Hypothalamus (tissue), 51 donors: ENCODE measurements around the gene NXPE3.
"Not testable (repeated sequence)": the region's sequence is repeated elsewhere in the genome, so short reads cannot be mapped to it uniquely, and the experiment has no call there.

ENCODE experiments used
- DNase-seq, 51 donors: peaks; one replicate each; lab custom pipeline; 2025; lab: John Stamatoyannopoulos, UW

The NXPE3 gene

DNA sequence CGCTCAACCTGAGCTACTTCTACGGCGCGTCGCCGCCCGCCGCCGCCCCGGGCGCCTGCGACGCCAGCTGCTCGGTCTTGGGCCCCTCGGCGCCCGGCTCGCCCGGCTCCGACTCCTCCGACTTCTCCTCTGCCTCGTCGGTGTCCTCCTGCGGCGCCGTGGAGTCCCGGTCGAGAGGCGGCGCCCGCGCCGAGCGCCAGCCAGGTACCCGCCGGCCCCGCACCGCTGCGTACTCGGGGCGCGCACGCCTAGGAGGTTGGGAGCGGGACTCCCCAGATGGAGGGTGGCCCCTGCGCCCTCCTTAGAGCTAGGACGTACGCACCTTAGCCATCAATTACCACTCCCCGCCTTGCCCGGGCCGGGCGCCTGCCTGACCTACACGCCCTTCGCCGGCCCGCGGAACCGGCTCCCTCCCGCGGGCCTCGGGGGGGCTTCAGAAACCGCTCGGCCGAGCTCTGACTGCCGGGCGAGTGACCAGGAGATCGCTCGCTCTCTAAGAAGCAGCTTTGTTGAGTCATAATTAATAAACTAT lies 70.8 kb downstream of the NXPE3 start:
- DNase-seq, result peak in 29 of 51 donors; percentile 12 to 72 (median 43)

DNA sequence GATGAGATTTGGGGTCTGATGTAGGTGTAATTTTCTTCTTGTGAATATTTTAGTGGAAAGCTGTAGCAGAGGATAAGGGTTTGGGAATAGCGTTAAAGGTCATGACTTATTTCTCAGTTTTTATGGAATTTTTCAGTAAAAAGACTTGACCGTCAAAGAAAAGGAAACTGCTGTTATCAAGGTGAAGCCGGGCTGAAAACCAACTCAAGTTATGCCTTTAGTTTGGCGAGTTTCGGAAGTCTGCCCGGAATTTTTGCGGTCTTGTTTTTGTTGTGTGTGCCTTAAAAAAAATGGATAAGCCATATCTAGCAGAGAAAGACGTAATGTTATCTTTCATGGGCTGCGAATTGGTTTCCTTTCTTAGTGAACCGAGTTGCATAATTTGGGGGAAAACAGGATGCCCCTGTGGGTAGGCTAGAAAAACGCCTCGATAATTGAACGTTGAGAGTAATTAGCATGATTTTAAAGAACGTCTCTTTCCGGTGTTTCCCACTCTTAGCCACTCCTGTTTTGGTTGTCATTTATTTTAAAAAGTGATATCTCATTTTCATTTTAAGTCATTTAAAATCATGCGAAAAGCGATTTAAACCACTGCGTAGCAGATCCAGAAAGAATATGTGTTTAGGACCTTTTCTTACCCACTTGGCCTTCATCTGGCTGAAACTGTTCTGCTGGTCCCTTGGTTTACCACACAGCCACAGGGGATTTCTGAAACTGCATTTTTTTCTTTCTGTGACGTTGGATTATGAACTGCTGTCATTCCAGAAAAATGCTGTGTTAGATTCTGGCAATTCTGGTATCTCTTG lies 71.4 kb downstream of the NXPE3 start:
- DNase-seq, result peak in 2 of 51 donors; percentile 0 to 43

DNA sequence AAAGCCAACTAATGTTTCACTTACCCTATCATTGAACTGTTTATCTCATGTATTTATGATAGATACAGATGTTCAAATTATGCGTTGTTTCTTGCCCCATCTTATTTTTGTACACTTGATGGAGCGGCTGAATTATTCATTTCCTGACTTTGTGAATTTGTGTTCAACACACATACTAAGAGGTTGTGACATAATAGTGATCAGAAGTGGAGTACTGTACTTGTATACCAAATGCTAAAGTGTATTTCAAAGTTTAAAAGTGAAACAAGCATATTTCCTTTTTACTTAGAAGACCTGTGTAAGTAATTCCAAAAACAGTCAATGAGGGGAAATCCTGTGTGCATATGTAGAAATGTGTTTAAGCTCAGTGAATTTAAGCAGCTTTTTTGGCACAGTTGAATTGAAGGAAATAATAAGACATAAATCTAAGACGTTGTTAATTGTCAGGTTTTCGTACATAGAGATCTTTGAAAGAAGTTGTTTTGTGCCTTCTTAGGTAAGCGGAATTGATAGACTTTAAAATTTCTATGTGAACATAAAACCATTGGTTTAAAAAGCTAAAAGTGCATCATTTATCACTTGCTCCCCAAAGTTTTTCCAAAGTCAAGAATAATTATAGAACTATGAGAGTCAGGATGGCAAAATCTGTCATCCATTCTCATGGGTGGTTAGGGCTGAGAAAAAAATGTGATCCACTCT lies 72.2 kb downstream of the NXPE3 start:
- no peak for DNase-seq

DNA sequence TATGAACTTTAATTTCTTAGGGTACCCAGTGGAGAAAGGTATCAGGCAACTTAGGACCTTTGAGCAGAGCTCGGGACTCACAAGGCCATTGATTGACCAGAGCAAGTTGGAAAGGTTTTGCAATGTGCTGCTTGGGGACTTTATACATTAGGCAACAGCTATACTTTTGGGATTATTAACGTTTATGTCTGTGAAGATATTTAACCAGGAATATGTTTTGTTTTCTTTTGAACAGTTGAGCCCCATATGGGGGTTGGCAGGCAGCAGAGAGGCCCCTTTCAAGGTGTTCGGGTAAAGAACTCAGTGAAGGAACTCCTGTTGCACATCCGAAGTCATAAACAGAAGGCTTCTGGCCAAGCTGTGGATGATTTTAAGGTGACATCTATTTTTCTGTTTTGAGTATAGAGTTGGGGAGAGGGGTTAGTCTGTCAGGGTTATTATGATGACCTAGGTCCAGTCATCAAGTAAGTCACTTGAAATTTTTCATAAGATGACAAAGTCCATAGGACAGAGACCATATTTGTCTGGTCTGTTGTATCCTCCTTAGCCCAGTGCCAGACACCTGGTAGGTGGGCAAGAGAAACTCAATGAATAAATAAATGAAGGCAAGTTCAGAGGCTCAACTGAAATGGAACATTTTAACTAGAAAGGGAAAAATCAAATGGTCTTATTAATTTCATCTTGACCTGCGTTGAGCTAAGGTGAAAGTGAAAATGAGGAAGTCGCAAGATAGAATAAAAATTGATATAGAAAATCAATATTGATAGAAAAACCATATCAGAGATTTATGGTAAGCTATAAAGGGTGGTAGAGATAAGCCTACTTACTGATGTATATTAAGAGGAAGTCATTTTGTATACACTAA lies 73.1 kb downstream of the NXPE3 start:
- no peak for DNase-seq

DNA sequence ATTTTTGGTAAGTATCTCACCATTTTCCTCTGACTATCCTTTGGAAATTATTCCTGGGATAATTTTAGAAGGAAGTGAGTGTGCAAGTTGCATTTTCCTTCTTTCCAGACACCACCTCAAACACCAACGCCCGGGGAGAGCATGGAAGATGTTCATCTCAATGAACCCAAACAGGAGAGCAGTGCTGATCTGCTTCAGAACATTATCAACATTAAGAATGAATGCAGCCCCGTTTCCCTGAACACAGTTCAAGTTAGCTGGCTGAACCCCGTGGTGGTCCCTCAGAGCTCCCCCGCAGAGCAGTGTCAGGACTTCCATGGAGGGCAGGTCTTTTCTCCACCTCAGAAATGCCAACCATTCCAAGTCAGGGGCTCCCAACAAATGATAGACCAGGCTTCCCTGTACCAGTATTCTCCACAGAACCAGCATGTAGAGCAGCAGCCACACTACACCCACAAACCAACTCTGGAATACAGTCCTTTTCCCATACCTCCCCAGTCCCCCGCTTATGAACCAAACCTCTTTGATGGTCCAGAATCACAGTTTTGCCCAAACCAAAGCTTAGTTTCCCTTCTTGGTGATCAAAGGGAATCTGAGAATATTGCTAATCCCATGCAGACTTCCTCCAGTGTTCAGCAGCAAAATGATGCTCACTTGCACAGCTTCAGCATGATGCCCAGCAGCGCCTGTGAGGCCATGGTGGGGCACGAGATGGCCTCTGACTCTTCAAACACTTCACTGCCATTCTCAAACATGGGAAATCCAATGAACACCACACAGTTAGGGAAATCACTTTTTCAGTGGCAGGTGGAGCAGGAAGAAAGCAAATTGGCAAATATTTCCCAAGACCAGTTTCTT lies 74.2 kb downstream of the NXPE3 start:
- DNase-seq, result no peak

DNA sequence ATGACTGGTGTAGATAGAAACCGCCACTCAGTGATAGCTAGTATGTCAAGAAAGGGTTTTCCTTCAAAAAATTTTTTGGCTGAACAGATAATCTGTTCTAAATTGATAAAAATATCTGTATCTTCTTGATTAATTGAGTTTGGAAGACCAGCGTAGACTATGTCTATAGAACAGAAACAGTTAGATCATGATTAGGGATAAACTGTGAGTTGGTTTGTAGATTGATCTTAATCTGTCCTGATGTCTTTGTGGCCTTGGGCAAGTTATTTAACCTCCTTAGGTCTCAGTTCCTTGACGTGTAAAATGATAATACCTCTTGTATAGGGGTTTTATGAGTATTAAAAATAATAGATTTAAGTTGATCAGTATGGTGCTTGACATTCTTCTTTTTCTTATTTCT lies 75.0 kb downstream of the NXPE3 start:
- no peak for DNase-seq

DNA sequence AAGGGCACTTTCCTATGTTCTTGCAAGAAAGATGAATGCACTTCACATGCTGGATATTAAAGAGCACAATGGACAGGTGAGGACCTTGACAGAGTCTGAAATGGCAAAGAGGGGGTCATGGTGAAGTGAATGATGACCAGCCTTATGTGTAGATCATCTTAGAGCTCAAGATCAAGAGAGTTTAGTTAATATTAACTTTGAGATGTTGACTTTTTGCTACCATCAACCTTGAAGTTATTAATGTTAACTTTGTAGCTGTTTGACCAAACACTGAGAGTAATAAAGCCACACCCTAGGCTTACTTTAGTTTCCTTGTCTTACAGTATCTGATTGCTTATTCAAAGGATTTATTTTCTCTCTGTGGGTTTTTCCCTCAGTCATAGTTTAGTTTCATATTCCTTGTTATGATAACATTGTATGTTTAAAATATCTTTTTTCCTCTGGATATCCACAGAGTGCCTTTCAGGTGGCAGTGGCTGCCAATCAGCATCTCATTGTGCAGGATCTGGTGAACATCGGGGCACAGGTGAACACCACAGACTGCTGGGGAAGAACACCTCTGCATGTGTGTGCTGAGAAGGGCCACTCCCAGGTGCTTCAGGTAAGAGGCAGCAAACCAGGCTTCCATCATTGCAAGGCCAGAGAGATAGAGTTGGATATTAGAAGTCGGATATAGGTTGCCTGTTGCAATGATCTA lies 75.7 kb downstream of the NXPE3 start:
- DNase-seq, result no peak

DNA sequence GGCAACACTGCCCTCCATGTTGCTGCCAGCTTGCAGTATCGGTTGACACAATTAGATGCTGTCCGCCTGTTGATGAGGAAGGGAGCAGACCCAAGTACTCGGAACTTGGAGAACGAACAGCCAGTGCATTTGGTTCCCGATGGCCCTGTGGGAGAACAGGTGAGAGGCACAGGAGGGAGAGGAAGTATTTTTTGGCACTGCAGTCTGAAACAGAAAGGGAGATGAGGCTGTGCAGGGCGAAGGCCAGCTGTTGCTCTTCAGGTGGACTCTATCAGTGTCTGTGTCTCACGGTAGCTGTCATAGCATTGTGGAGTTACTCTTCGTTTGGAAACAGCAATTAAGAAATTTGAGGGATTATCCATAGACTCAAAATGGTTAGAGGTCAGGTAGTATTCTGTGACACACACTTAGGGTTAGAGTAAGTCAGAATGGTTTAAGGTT lies 78.3 kb downstream of the NXPE3 start:
- DNase-seq, result peak in 3 of 51 donors; percentile 2 to 13 (median 4)

DNA sequence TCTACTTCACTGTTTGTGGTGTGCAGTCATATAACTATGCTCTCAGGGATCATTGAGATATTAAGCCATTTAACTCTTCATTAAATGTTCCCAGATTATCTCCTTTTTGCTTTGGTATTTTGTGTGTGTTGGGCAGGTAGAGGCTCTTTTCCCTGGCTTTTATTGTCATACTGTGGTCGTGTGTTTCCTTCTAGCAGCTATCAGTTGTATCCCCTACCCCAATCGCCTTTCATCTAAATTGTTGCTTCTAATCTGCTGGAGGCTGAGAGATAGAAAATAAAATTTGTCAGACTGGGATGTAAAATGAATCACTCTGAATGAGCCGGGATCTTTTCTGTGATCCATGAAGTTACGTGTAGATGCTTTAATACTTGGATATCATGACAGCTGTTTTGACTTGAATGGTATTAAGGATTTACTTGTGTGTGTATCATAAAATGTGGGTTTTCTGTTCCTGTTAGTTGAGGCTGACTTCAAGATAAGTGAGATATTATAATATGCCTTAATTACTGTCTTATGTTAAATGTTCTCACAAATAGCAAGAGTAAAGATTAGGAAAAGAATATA lies 79.5 kb downstream of the NXPE3 start:
- no peak for DNase-seq

DNA sequence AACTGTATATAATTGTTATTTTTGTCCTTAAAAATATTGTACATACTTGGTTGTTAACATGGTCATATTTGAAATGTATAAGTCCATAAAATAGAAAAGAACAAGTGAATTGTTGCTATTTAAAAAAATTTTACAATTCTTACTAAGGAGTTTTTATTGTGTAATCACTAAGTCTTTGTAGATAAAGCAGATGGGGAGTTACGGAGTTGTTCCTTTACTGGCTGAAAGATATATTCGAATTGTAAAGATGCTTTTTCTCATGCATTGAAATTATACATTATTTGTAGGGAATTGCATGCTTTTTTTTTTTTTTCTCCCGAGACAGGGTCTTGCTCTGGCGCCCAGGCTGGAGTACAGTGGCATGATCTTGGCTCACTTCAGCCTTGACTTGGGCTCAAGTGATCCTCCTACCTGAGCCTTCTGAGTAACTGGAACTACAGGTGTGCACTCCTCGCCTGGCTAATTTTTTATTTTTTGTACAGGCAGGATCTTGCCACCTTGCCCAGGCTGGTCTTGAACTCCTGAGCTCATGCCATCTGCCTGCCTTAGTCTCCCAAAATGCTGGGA lies 81.0 kb downstream of the NXPE3 start:
- no peak for DNase-seq

DNA sequence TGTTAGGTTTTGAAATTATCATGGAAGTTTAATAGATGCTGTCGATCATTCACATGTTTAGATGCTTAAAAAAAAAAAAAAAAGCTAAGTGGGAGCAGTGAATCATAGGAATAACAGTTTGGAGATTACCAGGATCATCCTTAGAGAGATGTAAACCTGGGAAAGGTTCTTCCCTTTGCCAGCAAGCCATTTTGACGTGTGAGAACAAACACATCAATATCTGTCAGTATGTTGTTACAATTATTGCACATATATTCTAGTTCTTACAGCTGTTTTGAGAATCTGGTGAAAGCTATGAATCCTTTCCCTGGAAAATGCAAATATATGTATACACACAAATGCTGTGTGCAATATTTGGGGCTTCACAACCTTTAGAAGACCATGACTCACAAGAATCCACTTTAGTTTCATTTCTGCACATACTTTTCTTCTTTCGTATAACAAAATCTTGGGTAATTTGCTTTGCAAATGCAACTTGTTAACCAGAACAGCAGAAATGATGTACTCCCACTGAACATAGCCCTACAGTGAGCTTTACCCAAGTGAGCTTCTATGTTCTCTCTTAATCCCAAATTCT lies 82.3 kb downstream of the NXPE3 start:
- DNase-seq, result no peak

DNA sequence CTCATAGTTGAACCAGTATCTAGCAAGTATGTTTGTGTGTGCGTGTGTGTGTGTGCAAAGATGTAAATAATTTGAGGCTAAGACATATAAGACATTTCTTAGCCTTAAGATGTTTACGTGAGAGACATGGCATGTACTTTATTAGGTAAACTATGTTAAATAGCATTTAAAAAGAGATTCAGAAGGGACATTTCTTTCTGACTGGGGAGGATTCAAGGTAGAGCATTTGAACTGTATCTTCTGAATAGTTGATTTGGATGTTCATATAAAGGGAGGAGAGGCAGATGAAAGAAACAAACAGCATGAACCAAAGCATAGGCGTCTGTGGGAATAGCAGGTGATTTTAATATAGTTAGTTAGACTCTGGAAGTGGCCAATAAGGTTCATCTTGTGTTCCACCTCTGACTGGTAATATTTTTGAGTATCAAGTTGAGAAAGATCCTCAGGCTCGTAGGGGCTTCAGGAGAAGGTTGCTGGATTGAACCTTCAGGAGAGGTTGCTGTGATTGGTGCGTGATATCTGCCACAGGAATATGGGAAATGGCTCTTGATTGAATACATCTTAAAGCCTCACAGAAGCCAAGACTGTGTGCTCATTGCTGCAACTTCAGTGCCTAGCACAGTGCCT lies 82.9 kb downstream of the NXPE3 start:
- no peak for DNase-seq

DNA sequence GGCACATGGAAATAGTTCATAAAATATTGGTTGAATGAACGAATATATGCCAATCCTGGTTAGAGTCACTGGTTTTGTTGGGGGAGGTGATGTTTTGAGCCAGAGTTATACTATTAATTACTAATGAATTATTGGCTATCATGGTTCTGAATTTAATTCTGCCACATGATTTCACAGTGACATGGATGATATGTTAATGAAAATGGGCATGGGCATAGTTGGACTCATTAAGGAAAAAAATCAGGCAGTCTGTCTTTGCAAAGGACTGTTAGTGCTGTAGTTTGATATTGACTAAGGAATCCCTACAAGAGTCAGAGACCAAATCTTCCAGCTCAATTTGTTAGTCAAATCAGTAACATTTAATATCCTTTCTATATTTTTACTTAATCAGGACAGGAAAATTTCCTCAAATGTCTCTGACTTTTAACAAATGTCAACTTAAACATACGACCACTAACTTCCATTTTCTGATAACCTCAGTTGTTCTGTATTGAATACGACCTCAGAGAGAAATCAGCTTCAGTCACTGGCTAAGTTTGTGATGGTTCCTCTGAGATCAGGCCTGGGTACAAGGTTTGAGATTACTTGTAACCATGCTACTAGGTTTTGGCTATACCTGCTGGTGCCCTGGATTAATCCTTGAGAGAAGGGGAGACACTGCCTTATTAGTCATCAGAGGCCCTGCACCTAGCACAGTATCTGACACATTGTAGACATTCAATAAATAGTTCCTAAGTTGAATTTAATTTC lies 83.6 kb downstream of the NXPE3 start:
- DNase-seq, result no peak

DNA sequence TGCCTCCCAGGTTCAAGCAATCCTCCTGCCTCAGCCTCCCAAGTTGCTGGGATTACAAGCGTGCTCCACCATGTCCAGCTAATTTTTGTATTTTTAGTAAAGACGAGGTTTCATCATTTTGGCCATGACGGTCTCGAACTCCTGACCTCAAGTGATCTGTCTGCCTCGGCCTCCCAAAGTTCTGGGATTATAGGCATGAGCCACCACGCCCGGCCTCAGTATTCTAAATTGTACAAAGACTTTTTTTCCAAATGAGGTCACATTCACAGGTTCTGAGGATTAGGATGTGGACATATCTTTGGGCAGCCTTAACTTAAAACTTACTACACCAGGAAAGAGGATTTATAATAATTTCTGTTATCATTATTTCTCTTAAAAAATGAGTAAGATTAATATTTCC lies 85.9 kb downstream of the NXPE3 start:
- not testable (repeated sequence) for DNase-seq

DNA sequence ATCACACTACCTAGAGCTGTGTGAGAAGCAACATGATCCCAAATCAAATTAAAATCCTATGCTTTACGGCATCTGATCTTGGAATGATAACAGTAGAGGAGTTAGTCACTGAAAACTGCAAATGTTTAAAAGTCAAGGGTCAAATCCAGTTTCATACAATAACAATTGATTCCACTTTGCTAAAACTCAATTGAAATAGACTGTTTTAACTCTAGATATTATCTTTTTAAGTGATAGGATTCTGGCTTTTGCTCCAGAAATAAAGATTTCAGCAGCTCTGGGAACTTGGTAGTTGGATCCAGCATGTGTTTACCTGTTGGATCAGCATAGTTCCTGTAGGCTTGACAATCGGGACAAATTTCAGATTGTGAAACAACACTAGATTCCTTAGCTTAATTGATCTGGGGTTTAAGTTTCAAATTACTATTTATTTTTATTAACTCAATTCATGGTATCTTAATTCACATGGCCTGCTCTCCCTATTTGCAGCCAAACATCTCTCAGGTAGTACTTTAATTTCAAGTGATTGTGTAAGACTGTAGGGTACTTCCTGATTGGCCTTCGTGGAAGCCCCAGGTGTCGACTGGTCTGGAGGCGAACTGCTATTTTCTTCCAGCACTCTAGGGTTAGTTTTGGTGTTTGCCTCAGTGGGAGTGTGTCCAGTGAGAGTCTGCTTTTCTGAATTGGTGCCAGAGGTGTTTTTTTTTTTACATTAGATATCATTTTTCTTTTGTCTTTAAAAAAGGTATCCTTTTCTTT lies 86.9 kb downstream of the NXPE3 start:
- no peak for DNase-seq

DNA sequence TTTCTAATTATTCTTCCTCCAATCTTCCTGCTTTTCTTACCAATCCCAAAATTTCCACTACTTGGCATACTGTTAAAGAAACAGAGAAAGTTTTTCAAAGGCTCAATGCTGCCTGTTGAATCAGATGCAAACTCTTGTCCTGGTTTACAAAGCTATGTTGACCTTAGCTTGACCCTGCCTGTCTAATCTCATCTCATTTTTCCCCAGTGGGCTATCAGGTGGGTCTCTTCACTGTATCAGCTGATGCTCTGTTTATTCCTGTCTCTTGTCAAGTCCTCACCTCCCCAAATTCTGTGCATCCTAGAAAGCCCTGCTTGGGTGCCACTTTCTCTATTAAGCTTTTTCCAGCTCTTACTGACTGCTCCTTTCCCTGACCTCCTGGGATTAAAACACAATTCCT lies 88.5 kb downstream of the NXPE3 start:
- no peak for DNase-seq
